ENCODE measurements around the gene RFX8. TPM values are rescaled to one million over a fixed set of nuclear protein-coding genes. Genes with fewer than 3 reads are reported as not detected.

RFX8 gene
- total RNA-seq, 1 donor from 2014 or later = not detected

DNA sequence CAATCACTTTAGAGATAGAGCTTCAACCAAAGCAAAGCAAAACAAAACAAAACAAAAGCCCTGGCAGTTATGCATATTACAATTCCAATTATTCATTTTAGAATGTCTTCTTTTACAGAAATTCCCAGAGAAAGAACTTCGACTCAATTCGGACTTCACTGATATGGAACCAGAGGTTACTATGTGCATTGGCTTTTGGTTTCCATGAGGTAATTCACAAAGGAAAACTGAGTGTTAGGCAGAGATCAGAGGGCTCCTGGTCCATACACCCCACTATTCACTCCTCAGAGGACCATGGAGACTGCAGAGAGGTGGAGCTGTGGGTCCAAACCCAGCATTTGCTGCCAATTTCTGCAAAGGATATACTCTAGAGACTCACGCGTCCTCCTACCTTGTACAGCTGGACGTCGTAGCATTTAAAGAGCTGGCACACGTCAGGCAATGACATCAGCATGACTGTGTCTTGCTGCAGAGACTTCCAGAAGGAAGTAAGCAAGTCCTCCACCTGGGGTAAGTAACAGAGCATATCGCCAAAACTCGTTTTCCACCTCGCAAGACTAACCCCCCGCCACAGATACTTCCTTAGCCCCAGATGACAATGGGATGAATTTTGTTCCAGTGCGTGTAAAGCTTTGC, 56.3 kb downstream of the RFX8 start:
- Histone ChIP-seq H3K27me3 (ENCODE audit: low read depth) (no peaks in the 10 kb centered on the region), H3K36me3 (no peaks in the 10 kb centered on the region), H3K4me3 (no peak overlapping the region), H3K27ac (no peak overlapping the region), H3K9me3 (no peaks in the 10 kb centered on the region), H3K4me1 (no peaks in the 10 kb centered on the region)
- ATAC-seq (no peak), DNase-seq (no peak)
- TF ChIP-seq, protein P1, sequence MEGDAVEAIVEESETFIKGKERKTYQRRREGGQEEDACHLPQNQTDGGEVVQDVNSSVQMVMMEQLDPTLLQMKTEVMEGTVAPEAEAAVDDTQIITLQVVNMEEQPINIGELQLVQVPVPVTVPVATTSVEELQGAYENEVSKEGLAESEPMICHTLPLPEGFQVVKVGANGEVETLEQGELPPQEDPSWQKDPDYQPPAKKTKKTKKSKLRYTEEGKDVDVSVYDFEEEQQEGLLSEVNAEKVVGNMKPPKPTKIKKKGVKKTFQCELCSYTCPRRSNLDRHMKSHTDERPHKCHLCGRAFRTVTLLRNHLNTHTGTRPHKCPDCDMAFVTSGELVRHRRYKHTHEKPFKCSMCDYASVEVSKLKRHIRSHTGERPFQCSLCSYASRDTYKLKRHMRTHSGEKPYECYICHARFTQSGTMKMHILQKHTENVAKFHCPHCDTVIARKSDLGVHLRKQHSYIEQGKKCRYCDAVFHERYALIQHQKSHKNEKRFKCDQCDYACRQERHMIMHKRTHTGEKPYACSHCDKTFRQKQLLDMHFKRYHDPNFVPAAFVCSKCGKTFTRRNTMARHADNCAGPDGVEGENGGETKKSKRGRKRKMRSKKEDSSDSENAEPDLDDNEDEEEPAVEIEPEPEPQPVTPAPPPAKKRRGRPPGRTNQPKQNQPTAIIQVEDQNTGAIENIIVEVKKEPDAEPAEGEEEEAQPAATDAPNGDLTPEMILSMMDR (IDR thresholded peaks at IDR 0.05) = no peak
- intact Hi-C loops (cut with DNase I) = loop anchor here (10.0 kb wide), 1 partner anchor 416 kb away; no protein-coding TSS in a partner anchor

DNA sequence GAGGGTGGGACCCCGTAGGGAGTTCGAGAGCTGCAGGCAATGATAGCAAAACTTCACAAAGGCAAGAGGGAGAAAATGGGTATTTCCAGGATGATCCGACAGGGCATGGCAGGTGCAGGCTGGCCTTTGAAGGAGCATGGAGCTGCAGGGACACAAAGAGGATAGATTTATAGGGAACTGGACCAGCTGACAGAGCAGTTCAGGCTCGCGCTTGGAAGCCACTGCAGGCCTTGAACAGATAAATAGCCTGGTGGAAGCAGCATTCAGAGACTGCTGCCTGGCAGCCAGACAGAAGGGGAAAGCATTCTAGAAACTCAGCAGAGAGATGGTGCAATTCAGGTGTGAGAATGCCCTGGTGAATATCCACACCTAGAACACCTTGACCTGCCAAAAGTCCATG, 58.3 kb downstream of the RFX8 start:
- H3K27me3 ChIP-seq (ENCODE audit: low read depth) = no peaks in the 10 kb centered on the region
- no peaks in the 10 kb centered on the region for H3K9me3 ChIP-seq
- no peak overlapping the region for H3K4me3 ChIP-seq
- DNase-seq (no peak), ATAC-seq (no peak)
- no peak overlapping the region for H3K27ac ChIP-seq
- no peaks in the 10 kb centered on the region for H3K4me1 ChIP-seq
- intact Hi-C loops (cut with DNase I) = loop anchor here (10.0 kb wide), 1 partner anchor 418 kb away; no protein-coding TSS in a partner anchor
- TF ChIP-seq, protein P1 (IDR thresholded peaks at IDR 0.05) = no peak
- H3K36me3 ChIP-seq = no peaks in the 10 kb centered on the region

DNA sequence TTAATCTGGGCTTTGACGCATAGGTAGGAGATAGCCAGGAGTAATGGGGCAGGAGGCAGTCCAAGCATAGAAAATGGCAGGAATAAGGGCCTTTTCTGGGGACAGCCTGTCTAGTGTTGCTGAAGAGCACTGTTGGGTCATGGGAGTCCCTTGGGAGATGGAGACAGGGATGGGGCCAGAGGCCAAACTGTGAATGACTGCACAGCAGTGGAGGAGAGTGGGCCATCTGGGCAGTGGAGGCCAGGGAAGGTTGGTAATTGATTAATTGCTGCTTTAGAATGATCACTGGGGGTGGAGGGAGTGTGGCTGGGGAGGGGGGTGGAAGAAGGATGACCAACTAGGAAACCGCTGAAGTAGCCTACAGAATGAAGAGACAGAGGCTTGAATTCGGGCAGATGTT, 59.0 kb downstream of the RFX8 start:
- Histone ChIP-seq H3K9me3 (no peaks in the 10 kb centered on the region), H3K27me3 (ENCODE audit: low read depth) (no peaks in the 10 kb centered on the region), H3K4me1 (no peaks in the 10 kb centered on the region), H3K27ac (no peak overlapping the region), H3K36me3 (no peaks in the 10 kb centered on the region), H3K4me3 (no peak overlapping the region)
- no peak for ATAC-seq
- TF ChIP-seq, protein P1 (IDR thresholded peaks at IDR 0.05) = no peak
- intact Hi-C loops (cut with DNase I) = loop anchor here (10.0 kb wide), 1 partner anchor 419 kb away; no protein-coding TSS in a partner anchor
- DNase-seq = no peak

DNA sequence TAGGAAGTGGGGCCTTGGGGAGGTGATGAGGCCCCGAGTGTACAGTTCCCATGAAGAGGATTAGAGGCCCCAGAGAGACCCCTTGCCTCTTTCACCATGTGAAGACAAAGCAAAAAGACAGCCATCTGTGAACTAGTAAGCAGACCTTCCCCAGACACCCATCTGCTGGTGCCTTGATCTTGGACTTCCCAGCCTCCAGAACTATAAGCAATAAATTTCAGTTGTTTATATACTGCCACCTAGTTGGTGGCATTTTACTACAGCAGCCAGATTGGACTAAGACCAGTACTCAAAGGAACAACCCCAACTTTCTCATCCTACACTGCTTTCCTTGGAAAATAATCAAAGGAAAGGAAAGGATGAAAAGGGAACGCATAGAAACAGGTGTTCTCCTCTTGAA, 59.7 kb downstream of the RFX8 start:
- no peak overlapping the region for H3K4me3 ChIP-seq
- TF ChIP-seq, protein P1 (IDR thresholded peaks at IDR 0.05) = no peak
- no peak for ATAC-seq
- H3K27me3 ChIP-seq (ENCODE audit: low read depth) = no peaks in the 10 kb centered on the region
- H3K4me1 ChIP-seq = no peaks in the 10 kb centered on the region
- no peaks in the 10 kb centered on the region for H3K36me3 ChIP-seq
- H3K27ac ChIP-seq = no peak overlapping the region
- H3K9me3 ChIP-seq = no peaks in the 10 kb centered on the region
- no peak for DNase-seq
- intact Hi-C loops (cut with DNase I) = loop anchor here (10.0 kb wide), 1 partner anchor 420 kb away; no protein-coding TSS in a partner anchor

DNA sequence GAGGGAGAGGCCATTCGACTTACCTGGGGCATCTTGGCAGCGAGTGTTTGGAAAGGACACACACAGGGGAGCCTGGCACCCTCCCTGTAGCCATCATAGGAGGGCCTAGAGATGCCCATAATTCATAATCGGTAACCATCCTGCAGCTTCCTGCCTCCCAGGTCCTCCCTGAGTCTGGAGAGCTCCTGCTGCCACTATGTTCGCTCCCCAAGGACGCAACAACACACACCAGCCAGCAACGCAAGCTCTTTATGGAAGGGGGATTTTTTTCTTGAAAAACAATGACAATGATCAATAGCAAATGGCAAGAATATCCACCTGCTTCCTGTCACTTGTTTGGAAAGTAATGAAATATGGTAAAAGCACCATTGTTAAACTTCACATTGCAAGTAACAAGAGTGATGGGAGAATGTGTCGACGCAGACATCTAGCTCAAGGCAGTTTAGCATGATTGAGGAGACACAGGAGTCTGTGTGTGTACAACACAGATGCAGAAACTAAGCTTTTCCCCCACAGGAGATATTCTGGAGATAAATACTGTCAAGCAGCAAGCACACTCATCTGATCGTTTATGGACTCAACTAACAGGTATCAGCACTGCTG, 62.7 kb downstream of the RFX8 start:
- intact Hi-C loops (cut with DNase I) = loop anchor here (10.0 kb wide), 1 partner anchor 423 kb away; no protein-coding TSS in a partner anchor
- Histone ChIP-seq H3K9me3 (no peaks in the 10 kb centered on the region), H3K27ac (no peak overlapping the region), H3K36me3 (no peaks in the 10 kb centered on the region), H3K27me3 (ENCODE audit: low read depth) (no peaks in the 10 kb centered on the region), H3K4me3 (no peak overlapping the region), H3K4me1 (no peaks in the 10 kb centered on the region)
- no peak for ATAC-seq
- DNase-seq = no peak
- TF ChIP-seq, protein P1 (IDR thresholded peaks at IDR 0.05) = no peak
